Psoas muscle (tissue), 8 donors: ENCODE measurements around the gene WDPCP. TPM values are rescaled to one million over a fixed set of nuclear protein-coding genes. Genes with fewer than 3 reads are reported as not detected.
"Not testable (repeated sequence)": the region's sequence is repeated elsewhere in the genome, so short reads cannot be mapped to it uniquely, and the experiment has no call there.

Experiments used
- ATAC-seq, 4 donors: fragments of 200-7000 bp; cut with Tn5 transposase; one replicate each; pipeline ENCODE4 v1.9.1; 2020; ENCODE audit warnings: moderate library complexity in 3 of 4, mild to moderate bottlenecking in 2 of 4
- DNase-seq, 2 donors: peaks; one replicate each; pipeline ENCODE4 v3.0.0-alpha.2; 2020
- H3K27ac ChIP-seq: fragments of 200-600 bp; one replicate; pipeline ENCODE4 v1.8.0; 2022
- H3K27me3 ChIP-seq, 3 donors: fragments of 200-600 bp in 1 of 3; one replicate each; pipeline versions ENCODE4 v1.6.1 to v1.8.0; 2013 to 2022; ENCODE audit warnings: low read length in 2 of 3, mild to moderate bottlenecking in 2 of 3, moderate library complexity in 1 of 3; ENCODE audit not compliant: insufficient read depth in 3 of 3
- H3K36me3 ChIP-seq, 2 donors: fragments of 200-600 bp in 1 of 2; one replicate each; pipeline versions ENCODE4 v1.6.1 to v1.8.0; 2013 to 2022; ENCODE audit warnings: low read depth in 1 of 2, mild to moderate bottlenecking in 1 of 2, moderate library complexity in 1 of 2; ENCODE audit not compliant: insufficient read depth in 1 of 2
- H3K4me1 ChIP-seq: fragments of 200-600 bp; one replicate; pipeline ENCODE4 v1.8.0; 2022
- H3K4me3 ChIP-seq: fragments of 200-600 bp; one replicate; pipeline ENCODE4 v1.8.0; 2022; ENCODE audit warnings: mild to moderate bottlenecking
- H3K9me3 ChIP-seq: fragments of 200-600 bp; one replicate; pipeline ENCODE4 v1.8.0; 2022
- whole genome bisulfite sequencing, 3 donors: extraction: QIAGEN DNeasy Blood & Tissue Kit; methylation state at CpG; one replicate each; pipeline versions ENCODE4 v1.1.6 to v1.1.7; 2013; 5-methylcytosine and 5-hydroxymethylcytosine counted together
- intact Hi-C, 2 donors: fragments of 100-400 bp; cut with DNase I; formaldehyde crosslinking; loops; one replicate each; pipeline versions ENCODE4 v1.11.0 to v1.14.2; 2022
- polyA plus RNA-seq, 3 donors: library from polyadenylated mRNA; stranded (reverse); fragments of 200-250 nt; gene quantifications; one replicate each; pipeline ENCODE4 v1.2.3, GENCODE V29; 2013
- total RNA-seq, 4 donors: library from RNA; stranded (reverse); fragmentation: NEBNext Ultra II Directional in 2 of 4; extraction: Animal tissue kit (Norgen Biotek cat#: 25700) in 2 of 4; gene quantifications; one replicate each; pipeline versions ENCODE4 v1.2.1 to v1.2.4, GENCODE V29; 2021 to 2023
- TF ChIP-seq, protein P1 (sequence below): fragments of 200-600 bp; IDR thresholded peaks from one replicate; pipeline ENCODE4 v1.8.0; 2022; ENCODE audit warnings: antibody characterized with exemption
- donor health status: healthy with polysubstance abuse.
- donor health status: DM: no; HTN: no; CAD: no; lungs with moderate emphysema.
- donor health status: Bipolar disorder and iron deficiency.
- donor health status: healthy.
- donor health status: DM: yes; HTN: yes; CAD: no.
- donor health status: DM: no; HTN: no; CAD: no.
- donor health status: DM: no; HTN: no; CAD: no.
- donor health status: DM: yes; HTN: yes; CAD: no.

The WDPCP gene
- total and polyA plus RNA-seq, 7 donors: 1.7 to 17.2 (median 4.4) TPM

DNA sequence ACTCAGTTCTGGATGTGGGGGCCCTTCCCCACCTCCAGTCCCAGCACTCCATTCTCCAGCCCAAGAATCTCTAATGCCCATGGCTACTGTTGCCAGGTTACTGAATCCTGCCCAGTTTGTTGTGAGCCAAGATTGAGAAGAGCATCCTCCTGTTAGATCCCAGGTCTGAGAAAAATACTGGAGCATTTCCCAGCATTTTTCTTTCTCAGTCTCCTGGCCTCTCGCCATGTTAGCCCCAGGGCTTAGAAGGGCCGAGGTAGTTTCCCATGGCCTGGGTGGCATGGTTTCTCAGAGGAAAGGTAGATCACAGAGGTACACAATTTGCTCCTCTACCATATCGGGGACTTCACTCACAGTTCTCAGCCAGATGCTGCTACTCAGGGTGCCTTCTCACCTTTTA lies 401.9 kb downstream of the WDPCP start:
- DNase-seq: no peak
- no peaks in the 10 kb centered on the region for H3K36me3 ChIP-seq
- no peaks in the 10 kb centered on the region for H3K4me1 ChIP-seq
- intact Hi-C loops: no loop called here
- 92 to 99% (median 98%) methylated on average over 3 of the region's 3 CpGs for WGBS, 3 donors
- H3K9me3 ChIP-seq: peaks cover 6% of the 10 kb centered on the region
- no peaks in the 10 kb centered on the region for H3K27me3 ChIP-seq
- TF ChIP-seq, protein P1, sequence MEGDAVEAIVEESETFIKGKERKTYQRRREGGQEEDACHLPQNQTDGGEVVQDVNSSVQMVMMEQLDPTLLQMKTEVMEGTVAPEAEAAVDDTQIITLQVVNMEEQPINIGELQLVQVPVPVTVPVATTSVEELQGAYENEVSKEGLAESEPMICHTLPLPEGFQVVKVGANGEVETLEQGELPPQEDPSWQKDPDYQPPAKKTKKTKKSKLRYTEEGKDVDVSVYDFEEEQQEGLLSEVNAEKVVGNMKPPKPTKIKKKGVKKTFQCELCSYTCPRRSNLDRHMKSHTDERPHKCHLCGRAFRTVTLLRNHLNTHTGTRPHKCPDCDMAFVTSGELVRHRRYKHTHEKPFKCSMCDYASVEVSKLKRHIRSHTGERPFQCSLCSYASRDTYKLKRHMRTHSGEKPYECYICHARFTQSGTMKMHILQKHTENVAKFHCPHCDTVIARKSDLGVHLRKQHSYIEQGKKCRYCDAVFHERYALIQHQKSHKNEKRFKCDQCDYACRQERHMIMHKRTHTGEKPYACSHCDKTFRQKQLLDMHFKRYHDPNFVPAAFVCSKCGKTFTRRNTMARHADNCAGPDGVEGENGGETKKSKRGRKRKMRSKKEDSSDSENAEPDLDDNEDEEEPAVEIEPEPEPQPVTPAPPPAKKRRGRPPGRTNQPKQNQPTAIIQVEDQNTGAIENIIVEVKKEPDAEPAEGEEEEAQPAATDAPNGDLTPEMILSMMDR: no peak
- no peak overlapping the region for H3K27ac ChIP-seq
- no peak for ATAC-seq
- no peak overlapping the region for H3K4me3 ChIP-seq

DNA sequence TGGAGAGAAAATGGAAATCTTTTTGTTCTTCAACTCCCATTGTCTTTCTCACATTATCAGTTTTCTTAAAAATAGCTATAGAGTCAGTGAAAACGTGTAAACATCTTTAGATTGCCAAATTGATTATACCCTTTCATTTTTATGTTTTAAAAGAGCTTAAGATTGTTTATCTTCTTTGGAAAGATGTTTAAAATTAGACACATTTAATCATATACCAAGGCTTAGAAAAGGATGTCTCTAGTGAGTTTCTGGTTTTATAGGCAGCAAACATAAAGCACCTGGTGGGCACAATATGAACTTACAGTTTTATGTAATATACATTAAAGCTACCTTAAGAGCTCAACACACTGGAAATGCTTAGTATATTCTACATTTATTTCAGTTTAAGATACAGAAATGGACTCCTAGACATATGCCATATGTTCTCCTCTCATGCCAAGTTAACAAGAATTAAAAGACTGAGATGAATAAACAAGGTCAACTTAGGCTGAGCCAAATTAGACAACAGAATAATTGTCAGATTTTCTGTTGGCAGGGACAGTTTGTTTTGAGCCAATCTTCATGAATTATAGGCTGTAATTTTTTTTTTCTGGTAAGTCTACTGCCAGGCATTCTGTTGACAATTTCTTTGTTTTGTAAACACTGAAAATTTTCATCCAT lies 425.0 kb downstream of the WDPCP start:
- ATAC-seq: no peak

DNA sequence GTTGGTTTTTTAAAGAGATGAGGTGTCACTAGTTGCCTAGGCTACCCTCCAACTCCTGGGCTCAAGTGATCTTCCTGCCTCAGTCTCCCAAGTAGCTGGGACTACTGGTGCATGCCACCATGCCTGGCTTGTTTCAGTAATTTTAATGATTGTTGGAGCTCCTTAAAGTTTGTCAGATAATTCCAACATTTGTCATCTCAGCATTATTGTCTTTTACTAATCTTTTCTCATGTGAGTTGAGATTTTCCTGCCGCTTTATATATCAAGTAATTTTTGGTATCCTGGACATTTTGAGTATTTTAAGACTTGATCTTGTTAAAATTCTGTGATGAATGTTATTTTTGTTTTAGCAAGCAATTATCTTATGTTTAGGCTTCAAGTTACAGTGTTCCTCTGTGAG lies 429.0 kb downstream of the WDPCP start:
- H3K27me3 ChIP-seq: no peaks in the 10 kb centered on the region
- TF ChIP-seq, protein P1: no peak
- ATAC-seq (no peak), DNase-seq (no peak)
- no peaks in the 10 kb centered on the region for H3K36me3 ChIP-seq
- no peak overlapping the region for H3K27ac ChIP-seq
- no peak overlapping the region for H3K4me3 ChIP-seq
- WGBS, 3 donors: 97% methylated on average over 1 of the region's 1 CpG
- H3K4me1 ChIP-seq: no peaks in the 10 kb centered on the region
- H3K9me3 ChIP-seq: no peaks in the 10 kb centered on the region
- intact Hi-C loops: no loop called here

More for the DNA sequence above, 425.0 kb downstream of the WDPCP start:
- Histone ChIP-seq H3K36me3 (no peaks in the 10 kb centered on the region), H3K27ac (no peak overlapping the region), H3K9me3 (peaks cover 16% of the 10 kb centered on the region), H3K4me3 (no peak overlapping the region), H3K27me3 (no peaks in the 10 kb centered on the region), H3K4me1 (no peaks in the 10 kb centered on the region)
- TF ChIP-seq, protein P1: no peak
- intact Hi-C loops: no loop called here
- WGBS, 3 donors: 37 to 47% (median 44%) methylated on average over 1 of the region's 1 CpG
- no peak for DNase-seq

DNA sequence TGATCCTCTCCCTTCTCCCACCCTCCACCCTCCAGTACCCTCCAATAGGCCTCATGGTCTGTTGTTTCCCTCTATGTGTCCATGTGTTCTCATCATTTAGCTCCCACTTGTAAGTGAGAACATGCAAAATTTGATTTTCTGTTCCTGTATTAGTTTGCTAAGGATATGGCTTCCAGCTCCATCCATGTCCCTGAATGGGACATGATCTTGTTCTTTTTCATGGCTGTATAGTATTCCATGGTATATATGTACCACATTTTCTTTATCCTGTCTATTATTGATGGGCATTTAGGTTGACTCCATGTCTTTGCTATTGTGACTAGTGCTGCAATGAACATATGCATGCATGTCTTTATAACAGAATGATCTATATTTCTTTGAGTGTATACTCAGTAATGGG lies 451.6 kb downstream of the WDPCP start:
- intact Hi-C loops: not testable (repeated sequence)

DNA sequence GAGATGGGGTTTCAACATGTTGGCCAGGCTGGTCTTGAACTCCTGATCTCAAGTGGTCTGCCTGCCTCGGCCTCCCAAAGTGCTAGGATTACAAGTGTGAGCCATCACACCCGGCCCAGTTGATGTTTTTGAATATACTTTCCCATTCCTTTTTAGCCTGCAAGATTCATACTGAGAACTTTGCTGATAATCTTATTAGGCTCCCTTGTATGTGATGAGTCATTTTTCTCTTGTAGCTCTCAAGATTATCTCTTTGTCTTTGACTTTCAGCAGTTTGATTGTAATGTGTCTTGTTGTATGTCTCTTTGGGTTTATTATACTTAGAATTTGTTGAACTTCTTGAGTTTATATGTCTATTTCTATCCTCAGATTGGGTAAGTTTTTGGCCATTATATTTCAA lies 456.3 kb downstream of the WDPCP start:
- H3K27me3 ChIP-seq: no peaks in the 10 kb centered on the region
- H3K4me3 ChIP-seq: no peak overlapping the region
- H3K9me3 ChIP-seq: peaks cover 22% of the 10 kb centered on the region
- ATAC-seq: no peak
- H3K27ac ChIP-seq: no peak overlapping the region
- no peaks in the 10 kb centered on the region for H3K4me1 ChIP-seq
- TF ChIP-seq, protein P1: no peak
- 96 to 98% (median 97%) methylated on average over 2 of the region's 2 CpGs for WGBS, 3 donors
- intact Hi-C loops: no loop called here
- H3K36me3 ChIP-seq: no peaks in the 10 kb centered on the region
- no peak for DNase-seq

More for the DNA sequence above, 451.6 kb downstream of the WDPCP start:
- H3K4me1 ChIP-seq, H3K27me3 ChIP-seq, ATAC-seq, H3K4me3 ChIP-seq, H3K27ac ChIP-seq, H3K36me3 ChIP-seq, DNase-seq: not testable (repeated sequence)
- H3K9me3 ChIP-seq: peaks cover 42% of the 10 kb centered on the region
